ENCODE data around the gene JAKMIP1.

The JAKMIP1 gene

DNA sequence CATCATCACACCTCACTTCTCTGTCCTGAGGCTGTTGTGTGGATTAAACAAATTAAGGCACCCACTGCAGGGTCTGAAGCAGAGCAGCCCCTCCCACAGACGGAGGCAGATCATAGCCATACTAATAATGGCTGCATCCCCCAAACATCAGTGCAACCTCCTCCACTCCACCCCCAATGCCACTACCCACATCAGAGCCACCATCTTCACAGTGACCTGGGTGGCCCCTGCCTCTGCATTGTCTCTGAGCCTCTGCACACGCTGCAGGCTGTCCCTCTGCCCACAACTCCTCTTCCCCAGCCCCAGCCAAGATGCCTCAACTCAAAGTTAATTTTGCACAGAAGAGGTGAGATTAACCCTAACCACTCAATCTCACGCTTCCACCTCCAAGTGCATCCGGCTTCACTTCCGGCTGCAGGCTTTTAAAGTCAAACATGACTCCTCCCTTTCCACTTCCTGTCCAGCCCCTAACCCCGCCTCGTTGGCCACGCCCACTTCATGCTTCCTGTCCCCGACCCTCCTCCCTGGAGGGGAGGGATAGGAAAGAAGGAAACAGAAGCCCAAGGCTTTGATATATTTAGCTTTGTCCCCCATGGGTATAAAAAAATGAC is 22.7 kb downstream of the JAKMIP1 start:
- DNase-seq: no peak

DNA sequence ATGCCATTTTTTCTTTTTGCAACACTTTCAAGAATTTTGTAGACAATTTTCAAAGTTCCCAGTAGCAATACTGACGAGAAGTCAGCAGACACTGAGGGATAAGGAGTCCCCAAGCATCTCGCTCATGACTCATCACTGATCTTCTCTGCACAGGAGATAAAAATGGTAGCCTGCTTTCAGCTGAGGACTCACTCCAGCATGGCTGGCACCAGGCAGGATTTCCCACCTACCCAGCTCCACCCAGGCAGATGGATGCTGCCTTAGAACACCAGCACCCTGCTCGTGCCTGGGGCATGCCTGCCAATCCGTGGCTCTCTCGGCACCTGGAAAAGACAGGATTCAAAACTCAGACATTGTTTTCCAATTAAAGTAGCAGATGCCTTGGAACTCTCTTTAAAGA is 24.9 kb downstream of the JAKMIP1 start:
- no peak for DNase-seq

DNA sequence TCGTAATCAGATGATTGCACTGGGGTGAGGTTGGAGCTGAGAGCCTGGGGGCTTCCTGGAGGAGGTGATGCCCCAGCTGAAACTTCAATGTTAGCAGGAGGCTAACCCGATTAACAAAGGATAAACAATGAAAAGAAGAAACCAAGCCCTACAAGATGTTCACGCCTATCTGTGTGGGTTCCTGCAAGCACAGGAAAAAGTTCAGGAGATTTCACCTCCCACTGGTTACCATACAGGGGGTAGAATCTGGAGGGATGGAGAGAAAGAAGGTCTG is 27.5 kb downstream of the JAKMIP1 start:
- no peak for DNase-seq

DNA sequence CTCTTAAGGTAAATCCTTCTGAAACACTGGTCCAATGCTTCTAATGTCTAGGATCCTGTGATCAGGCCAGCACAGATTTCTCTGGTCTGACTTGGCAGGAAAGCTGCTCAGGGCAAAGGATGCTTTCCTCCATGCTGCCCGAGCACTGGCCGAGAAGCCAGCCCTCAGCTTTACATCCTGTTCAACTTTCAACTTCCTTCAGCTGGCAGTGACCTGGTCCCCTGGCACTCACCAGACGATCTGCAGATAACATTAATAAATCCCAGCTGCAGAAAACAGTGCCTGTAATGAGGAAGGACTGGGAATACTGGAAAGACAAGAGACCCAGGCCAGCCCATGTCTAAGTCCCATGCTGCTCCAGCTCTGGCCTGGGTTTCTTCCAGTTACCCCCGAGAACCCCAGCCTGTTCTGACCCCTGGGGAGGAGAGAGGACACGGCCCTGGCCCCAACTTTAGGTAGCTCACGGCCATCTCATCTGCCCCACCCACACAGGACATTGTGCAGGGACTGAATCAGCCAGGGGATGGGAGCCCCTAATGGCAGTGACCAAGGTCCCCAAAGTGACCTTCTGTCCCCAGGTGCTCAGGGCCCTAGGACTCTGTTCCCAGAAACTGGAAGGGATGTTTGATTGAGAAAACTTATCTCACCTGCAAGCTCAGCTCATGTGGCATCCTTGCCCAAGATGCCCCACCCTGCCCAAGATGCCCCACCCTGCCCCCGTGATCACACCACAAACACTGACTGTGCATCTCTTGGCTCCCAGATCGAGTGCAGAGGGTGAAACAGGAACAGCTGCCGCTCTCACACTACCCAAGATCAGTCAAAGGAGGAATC is 28.0 kb downstream of the JAKMIP1 start:
- DNase-seq: no peak

DNA sequence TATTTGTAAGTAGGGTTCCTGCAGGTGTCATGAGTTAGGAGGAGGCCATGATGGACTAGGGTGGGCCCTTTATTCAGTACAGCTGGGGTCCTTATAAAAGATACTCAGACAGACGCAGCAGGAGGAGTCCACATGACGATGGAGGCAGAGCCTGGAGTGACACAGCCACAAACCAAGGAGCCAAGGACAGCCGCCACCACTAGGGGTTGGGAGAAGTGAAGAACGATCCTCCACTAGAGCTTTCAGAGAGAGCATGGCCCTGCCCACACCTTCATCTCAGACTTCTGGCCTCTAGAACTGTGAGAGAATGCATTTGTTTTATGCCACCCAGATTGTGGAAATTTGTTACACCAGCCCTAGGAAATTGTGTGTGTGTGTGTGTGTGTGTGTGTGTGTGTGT is 31.1 kb downstream of the JAKMIP1 start:
- DNase-seq: no peak

DNA sequence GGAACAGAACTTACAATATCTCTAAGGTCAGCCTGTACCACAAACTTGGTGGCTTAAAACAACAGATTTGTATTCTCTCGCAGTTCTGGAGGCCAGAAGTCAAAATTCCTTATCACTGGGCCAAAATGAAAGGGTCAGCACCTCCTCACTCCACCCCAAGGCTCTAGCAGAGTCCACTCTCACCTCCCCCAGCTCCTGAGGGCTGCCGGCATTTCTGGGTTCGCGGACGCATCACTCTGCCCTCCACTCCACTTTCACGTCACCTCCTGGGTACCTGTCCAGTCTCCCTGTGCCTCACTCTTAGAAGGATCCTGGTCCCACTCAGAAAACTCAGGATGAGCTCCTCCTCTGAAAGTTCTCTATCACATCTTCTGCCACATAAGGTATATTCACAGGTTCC is 34.6 kb downstream of the JAKMIP1 start:
- DNase-seq: no peak

DNA sequence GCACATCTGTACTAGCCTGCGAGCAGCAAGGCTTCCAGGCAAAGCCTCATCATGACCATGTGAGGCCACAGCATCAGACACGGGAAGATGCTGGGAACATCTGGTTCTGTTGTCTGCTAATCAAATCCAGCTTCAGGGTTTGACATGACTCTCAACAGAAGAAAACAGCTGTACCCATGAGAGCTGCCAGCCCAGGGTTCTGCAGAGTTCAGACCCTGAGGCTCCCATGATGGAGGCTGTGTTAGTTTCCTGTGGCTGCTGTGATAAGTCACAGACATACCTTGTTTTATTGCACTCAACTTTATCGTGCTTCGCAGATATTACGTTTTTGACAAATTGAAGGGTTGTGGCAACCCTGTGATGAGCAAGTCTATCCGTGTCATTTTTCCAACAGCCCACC is 37.5 kb downstream of the JAKMIP1 start:
- no peak for DNase-seq

DNA sequence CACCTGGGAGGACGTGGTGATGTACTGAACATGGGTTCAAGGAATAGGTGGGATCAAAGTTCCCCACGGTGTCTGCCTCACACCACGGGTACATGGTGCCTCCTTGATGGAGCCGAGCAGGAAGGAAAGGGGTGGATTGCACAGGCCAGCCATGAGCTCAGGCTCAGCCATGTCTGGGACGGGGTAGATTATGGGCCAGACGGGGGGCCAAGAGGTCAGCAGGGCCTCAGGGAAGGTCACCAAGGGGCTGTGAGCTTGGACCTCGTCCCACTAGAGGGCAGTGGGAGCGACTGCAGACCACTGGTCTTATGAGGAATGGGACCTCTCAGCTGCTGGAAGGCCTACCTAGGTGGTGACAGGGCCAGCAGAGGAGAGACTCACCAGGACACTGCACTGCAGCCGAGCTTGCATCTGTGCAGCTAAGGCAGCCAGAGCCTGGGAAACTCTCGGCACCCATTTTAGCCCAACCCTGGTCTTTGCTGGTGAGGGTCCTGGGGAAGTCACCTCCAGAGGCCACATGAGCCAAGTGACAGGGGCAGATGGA is 38.4 kb downstream of the JAKMIP1 start:
- DNase-seq: no peak

DNA sequence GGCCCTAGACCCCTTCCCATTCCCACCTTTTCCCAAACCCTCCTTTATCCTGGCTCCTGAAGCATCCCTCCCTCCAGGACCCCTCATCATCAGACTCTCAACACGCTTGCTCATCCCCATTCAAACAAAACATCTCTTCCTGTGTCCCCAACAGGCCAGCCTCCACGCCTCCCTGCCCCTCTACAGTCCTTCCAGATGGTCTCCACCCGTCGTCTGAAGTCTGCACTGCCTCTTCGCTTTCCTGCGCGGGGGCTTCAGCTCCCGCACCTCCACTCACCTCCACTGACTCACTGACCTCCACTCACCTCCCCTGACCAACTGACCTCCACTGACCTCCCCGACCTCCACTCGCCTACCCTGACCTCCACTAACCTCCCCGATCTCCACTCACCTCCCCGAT is 39.8 kb downstream of the JAKMIP1 start:
- no peak for DNase-seq

DNA sequence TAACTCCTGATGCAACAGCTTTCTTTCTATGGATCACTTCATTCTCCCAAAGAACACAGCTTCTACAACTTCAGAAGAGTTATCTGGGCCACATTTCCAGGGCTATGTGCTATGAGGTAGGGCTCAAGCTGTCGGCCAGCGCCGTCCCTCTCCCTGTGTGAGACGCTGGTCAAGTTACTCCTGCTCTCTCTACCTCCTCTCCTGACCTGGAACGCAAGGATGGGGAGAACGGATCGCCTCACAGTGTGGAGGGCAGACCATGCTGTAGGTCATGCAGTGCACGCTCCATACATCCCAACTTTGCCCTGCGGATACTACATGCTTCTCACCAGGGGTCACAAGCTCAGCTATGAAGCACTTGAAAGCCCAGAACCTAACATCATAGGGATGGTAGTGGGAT is 42.4 kb downstream of the JAKMIP1 start:
- DNase-seq: no peak

DNA sequence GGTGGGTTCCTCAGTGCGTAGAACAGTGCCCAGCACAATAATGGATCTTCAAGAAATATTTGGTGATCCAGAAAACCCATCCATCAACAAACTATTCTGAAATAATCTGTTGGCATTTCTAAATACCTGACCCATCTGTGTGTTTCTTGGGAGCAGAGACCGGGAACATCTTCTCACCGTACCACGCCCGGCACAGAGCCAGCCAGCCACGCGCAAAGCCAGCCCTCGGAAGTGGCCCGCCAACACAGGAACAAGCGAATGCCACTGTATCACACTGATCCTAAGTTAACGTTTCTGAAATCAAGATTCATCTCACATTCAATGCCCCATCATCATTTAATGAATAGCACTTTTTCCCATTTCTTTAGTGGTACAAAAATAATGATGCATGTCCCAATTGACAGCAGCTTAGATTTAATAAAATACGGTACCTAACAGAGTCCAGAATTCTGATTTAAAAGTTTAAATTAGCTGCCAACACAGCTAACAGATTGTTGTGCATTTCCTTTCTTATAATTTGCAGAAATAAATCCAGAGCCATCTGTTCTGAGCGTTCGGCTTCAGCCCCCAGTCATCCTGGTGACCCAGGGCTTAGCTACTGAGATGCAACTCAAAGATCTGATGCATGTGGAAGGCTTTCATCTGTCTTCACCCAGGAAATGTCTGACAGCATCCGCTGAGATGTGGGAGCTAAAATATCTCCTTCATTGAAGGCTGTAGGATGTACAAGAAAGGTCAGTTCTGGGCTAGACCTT is 44.2 kb downstream of the JAKMIP1 start:
- DNase-seq: no peak

DNA sequence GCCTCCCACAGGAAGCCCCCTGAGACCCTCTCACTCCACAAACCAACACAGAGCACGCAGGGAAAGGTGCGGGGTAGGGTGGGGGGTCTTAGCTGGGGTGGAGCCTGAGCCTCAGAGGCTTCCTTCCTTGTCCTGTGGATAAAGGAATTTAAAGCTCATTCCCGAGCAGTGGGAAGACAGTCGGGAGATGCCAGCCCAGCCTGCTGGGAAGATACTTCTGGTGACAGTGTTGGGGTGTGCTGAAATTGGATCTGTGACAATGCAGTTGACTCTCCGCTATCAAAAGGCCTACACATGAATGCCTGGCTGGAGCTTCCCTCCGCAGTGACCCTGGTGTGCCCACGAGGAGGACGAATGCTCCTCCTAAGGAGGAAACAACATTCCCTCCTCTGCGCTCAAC is 45.5 kb downstream of the JAKMIP1 start:
- DNase-seq: no peak

DNA sequence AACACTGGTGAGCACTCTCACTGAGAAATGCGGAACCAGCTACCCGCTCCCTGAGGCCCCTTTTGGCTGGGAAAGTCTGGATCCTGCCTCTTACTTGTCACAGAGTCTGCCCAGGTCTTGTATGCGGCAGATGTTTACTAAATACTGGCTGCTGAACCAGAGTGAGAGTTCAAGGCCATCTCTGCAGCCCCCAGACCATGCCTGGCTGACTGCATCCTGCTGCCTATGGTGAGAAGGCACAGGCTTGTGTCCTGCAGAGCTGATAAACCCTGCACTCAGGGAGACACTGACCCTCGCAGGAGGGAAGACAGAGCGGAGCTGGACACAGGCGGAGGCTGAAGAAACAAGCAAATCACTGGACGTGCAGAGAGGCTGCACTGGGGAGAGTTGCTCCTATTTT is 46.5 kb downstream of the JAKMIP1 start:
- no peak for DNase-seq

DNA sequence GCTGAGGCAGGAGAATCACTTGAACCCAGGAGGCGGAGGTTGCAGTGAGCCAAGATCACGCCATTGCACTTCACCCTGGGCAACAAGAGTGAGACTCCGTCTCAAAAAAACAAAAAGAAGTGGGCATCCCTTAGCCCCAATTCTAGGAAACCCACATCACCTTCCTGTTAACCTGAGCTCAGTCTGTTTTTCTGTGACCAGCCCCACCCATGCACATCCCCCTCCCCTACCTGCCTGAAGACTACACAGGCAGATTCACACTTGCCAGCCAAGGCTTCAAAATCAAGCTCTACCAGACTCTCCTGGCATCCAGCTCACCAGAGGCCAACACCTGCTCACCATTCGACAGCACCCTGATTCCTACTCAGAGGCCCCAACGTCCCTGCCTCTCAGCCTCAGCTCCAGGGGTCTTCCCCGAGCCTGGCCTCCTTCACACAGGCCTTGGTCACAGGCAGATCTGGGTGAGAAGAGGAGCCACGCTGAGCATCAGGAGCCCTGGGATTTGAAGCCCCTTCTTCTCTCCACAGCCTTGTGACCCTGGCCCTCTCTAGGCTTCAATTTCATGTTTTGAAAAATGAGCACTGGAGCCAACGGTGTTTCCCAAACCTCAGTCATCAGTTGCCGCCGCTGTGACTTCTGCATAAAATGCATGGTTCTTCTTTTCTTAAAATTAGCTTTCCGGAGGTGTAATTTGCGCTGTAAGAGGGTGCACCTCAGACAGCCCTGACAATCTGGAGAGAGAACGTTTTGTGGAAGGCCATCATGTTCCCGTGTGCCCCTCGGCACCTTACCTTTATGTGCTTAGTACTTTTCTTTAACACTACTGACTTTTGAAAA is 47.3 kb downstream of the JAKMIP1 start:
- DNase-seq: no peak

DNA sequence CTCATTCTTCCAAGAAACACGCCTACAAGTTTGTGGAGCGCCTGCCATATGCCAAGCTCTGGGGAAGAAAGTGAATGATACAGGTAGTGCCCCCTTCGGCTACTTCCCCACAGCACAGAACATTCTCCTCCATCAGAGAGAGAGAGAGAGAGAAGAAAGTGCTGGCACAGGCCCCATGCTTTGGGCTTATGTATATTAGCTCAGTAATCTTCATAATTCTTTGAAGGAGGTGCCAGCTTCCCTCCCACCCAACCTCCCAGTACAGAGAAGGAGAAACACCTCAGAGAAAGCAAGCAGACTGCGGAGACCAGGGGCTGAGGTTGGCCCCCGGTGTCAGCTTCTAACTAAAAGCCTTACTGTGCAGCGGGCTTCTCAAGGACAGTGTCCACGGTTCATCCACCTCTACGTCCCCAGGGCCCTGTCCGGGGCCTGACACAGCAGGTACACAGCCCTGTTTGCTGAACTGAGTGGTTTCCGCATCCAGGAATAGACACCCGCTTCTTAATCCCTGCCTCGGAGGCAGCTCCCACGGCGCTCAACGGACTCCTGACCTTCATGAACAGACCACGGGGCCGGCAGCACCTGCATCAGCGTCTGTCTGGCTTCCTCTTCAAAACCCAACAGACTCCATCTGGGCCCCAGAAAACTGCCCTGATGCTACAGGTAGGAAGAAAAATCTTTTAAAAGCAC is 50.2 kb downstream of the JAKMIP1 start:
- no peak for DNase-seq

DNA sequence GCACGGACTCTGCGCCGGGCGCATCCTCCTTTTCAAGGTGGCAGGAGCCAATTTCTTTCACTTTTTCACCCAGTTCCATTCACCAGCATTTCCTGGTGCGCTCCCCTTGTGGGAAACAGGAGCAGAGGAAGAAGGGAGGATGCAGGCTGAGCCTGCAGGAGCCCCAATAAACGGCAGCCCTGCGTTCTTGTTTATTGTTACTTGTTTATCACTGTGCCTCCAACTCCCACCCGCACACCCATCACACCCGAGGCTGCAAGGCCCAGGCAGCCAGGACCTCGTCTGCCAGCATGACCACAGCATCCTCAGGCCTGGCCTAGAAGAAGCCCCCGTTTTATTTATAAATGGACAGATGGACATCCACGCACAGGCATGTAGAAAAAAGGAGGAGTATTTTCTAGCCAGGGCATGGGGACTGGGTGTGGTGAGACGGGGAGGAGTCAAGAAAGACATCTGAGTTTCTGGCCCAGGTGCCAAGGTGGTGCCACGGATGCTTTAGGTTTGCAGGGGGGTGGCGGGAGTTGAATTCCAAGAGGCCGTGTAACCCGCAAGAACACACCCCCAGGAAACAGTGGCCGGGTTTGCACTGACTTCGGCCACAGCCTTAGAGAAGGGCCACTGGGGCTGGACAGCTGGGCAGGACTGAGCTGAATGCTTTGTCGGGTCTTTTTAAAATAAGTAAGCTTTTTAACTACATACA is 51.7 kb downstream of the JAKMIP1 start:
- DNase-seq: no peak

DNA sequence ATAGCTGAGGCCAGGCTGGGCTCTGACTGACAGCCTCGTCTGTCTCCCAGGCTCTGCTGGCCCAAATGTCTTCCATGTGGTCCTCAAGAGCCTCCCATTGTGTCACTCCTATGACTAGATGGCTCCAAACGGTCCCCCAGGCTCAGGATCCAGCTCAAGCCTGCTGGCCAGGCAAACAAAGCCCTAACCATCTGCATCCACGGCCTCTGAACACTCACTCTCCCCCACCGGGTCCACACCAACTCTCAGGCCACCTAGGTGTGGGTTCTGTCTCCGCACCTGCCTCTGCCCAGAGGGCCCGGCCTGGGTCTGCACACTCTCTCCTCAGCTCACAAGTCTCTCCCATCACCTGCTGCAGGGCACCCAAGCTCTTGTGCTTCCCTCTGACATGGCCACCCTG is 52.9 kb downstream of the JAKMIP1 start:
- DNase-seq: no peak

DNA sequence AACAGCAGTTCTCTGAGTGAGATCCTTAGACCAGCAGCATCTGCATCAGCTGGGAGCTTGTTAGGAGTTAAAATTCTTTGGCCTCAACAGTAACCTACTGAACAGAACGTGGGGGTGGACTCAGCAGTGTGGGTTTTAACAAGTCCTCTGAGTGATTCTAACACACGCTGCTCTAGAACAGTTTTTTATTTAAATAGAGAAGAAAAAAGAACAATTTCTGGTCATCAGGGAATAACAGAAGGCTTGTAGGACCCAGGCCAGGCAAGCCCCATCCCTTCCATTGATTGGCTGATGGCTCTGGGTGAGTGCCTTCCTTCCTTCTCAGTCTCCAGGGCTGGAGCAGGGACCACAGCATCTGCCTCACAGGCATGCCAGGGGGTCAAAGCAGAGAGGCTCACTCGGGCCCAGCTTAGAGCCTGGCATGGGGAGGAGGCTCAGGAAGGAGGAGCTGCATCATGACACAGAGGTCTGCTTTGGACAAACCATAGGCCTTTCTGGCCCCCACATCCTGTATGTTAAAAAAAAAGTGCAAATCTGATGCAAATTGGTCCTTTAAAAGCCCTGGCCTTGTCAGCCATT is 56.7 kb downstream of the JAKMIP1 start:
- no peak for DNase-seq

DNA sequence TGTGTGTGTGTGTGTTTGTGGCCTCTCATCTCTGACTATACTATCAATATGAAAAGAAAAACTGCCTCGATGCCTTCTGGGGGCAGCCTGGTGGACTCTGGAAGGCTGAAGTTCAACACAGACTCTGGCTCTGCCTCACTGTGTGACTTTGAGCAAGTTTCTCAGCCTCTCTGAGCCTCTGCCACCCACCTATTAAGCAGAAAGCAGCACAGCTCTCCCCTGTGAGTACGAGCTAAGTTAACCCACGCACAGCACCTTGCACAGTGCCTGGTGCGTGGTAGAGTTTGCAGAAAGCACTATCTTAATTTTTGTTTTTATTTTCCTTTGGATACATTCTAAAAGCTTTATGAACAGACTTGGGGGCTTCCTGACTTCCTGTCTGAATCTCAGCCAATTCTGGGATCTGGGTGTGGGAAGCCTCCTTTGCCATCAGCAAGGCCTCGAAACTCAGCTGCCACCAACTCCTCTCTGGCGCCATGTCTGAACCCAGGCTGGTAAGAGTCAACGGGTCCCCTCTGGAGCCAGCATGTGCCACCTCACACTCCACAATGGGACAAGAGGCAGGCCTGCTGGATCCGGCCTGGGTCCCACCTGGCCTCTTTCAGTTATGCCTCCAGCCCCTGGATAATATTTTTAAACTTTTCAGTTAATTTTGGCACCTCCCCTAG is 57.3 kb downstream of the JAKMIP1 start:
- DNase-seq: no peak

DNA sequence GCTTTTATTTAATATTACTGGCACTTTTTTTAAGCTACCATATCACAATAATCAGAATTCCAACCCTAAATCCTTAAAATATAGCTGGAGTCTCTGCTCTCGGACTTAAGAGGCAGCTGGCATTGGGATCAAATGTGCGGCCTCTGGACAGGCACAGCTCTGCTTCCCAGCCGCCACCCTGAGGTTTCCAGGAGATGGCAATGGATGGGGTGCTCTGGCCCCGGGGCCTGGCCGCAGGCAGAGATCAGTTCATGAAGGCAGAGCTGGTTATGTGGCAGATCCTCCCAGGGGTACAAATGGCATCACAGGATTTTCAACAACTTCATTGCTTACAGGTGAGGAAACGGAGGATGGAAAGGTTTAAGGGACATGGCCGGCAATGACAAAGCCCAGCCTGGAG is 57.8 kb downstream of the JAKMIP1 start:
- DNase-seq: no peak

DNA sequence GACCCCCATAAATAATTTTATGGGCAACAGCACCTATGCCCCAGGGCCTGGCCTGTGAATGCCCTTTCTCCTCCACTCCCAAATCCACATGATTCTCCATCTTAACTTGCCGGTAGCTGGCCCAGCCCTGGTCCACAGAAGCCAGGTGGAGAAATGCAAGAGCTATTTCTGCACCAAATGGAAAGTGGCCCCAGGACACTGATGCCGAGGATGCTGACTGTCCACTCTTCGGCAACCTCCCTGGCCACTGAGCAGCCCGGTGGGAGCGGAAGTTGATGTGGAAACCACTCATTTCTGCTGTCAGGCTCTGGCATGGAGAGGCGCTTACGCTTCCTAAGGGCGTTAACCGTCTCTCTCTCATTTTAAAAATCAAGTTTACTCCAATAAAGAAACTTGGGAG is 58.8 kb downstream of the JAKMIP1 start:
- DNase-seq: no peak

Data from fibroblast of upper back skin (primary cell).